Chondrocyte (in vitro differentiated cells): Measurements from ENCODE around the gene NDEL1. TPM values are rescaled to one million over a fixed set of nuclear protein-coding genes. Genes with fewer than 3 reads are reported as not detected.

ENCODE experiments used
- DNase-seq: peaks from one replicate; pipeline ENCODE4 v3.0.0; 2021; ENCODE audit warnings: mixed read lengths, low spot score
- H3K27ac Mint-ChIP-seq: one replicate; pipeline ENCODE4 v1.8.0; 2021; ENCODE audit warnings: mild to moderate bottlenecking, moderate library complexity, mixed read lengths; ENCODE audit not compliant: unreplicated experiment
- H3K27me3 Mint-ChIP-seq: 2 replicates; pipeline ENCODE4 v1.8.0; 2021; ENCODE audit warnings: low read depth, mixed read lengths
- H3K36me3 Mint-ChIP-seq: 2 replicates; pipeline ENCODE4 v1.8.0; 2021; ENCODE audit warnings: low read depth, mixed read lengths
- H3K4me1 Mint-ChIP-seq: 2 replicates; pipeline ENCODE4 v1.8.0; 2021; ENCODE audit warnings: low read depth, mild to moderate bottlenecking, mixed read lengths
- H3K4me3 Mint-ChIP-seq: one replicate; pipeline ENCODE4 v1.8.0; 2021; ENCODE audit warnings: mild to moderate bottlenecking, moderate library complexity, mixed read lengths; ENCODE audit not compliant: unreplicated experiment
- H3K9me3 Mint-ChIP-seq: 2 replicates; pipeline ENCODE4 v1.8.0; 2021; ENCODE audit warnings: low read depth, mixed read lengths
- CTCF ChIP-seq: fragments of 200-600 bp; sonication (generic); IDR thresholded peaks from 2 replicates; pipeline ENCODE4 v1.5.0; 2021; ENCODE audit warnings: antibody characterized with exemption, mild to moderate bottlenecking, moderate library complexity
- total RNA-seq: library from RNA; stranded (reverse); gene quantifications from 3 replicates; pipeline ENCODE4 v1.2.1, GENCODE V29; 2021

The NDEL1 gene
- total RNA-seq, 1 donor from 2014 or later = 112 TPM

DNA sequence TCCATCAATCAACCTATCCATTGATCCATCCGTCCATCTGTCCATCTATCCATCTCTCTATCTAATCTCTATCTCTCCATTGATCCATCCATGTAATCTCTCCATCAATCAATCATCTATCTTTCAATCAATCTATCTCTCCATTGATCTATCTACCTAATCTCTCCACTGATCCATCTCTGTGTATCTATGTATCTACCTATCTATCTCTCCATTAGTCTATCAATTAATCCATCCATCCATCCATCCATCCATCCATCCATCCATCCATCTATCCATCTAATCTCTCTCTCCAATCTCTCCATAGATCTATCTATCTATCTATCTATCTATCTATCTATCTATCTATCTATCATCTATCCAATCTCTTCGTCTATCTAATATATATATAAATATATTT is 34.6 kb upstream of the NDEL1 start:
- no peak for DNase-seq
- H3K36me3 Mint-ChIP-seq = no peaks in the 10 kb centered on the region
- no peaks in the 10 kb centered on the region for H3K9me3 Mint-ChIP-seq
- H3K4me1 Mint-ChIP-seq = no peaks in the 10 kb centered on the region
- H3K4me3 Mint-ChIP-seq = no peak overlapping the region
- H3K27ac Mint-ChIP-seq = no peak overlapping the region
- peaks cover 21% of the 10 kb centered on the region for H3K27me3 Mint-ChIP-seq
- TF ChIP-seq CTCF = no peak

DNA sequence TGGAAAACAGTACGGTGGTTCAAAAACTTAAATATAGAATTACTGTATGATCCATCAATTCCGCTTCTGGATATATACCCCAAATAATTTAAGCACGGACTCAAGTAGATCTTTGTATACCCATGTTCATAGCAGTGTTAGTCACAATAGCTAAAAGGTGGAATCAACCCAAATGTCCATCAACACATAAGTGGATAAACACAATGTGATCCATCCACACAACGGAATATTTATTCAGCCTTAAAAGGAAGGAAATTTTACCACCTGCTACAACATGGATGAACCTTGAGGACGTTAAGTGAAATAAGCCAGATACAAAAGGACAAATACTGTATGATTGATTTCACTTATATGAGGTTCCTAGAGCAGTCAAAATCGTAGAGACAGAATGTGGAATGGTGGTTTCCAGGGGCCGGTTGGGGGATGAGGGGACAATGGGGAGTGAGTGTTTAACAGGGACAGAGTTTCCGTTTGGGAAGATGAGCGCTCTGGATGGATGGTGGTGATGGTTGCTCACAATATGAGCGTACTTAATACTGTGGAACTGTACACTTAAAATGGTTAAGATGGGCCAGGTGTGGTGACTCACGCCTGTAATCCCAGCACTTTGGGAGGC is 32.7 kb upstream of the NDEL1 start:
- DNase-seq = no peak
- H3K4me3 Mint-ChIP-seq = no peak overlapping the region
- peaks cover 11% of the 10 kb centered on the region for H3K27me3 Mint-ChIP-seq
- H3K36me3 Mint-ChIP-seq = no peaks in the 10 kb centered on the region
- H3K4me1 Mint-ChIP-seq = no peaks in the 10 kb centered on the region
- no peak for TF ChIP-seq CTCF
- no peak overlapping the region for H3K27ac Mint-ChIP-seq
- H3K9me3 Mint-ChIP-seq = no peaks in the 10 kb centered on the region

DNA sequence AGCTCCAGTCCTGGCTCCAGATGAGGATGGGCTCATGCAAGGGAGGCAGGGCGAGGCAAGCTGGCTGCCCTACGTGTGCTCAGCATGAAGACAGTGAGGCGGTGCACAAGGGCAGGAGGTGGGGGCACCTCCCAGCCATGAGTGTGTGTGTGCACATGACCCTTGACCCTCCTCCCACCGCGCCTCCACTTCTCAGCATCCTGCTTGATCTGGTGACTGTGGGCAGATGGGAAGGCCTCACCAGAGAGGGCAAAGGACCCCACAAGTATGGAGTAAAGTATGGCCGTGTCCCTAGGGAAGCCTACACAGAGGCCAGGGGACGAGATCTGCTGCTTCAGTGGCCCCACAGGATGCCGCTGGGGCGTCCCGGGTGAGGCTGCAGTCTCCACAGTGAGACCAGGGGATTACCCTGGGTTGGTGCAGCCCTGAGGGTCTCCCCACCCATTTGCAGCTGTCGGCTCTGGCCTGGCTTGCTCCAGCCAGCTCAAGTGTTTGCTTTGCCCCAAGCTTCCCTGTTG is 30.1 kb upstream of the NDEL1 start:
- Mint-ChIP-seq H3K27ac (no peak overlapping the region), H3K36me3 (no peaks in the 10 kb centered on the region), H3K27me3 (peaks cover 9% of the 10 kb centered on the region), H3K4me1 (peaks cover 5% of the 10 kb centered on the region), H3K4me3 (no peak overlapping the region), H3K9me3 (no peaks in the 10 kb centered on the region)
- no peak for TF ChIP-seq CTCF
- no peak for DNase-seq

GRCh38 chr17:8406174-8406573 is 29.5 kb upstream of the NDEL1 start:
- Mint-ChIP-seq H3K4me3 (no peak overlapping the region), H3K27ac (no peak overlapping the region), H3K27me3 (peaks cover 5% of the 10 kb centered on the region), H3K36me3 (no peaks in the 10 kb centered on the region), H3K9me3 (no peaks in the 10 kb centered on the region), H3K4me1 (peaks cover 5% of the 10 kb centered on the region)
- no peak for DNase-seq
- no peak for TF ChIP-seq CTCF

DNA sequence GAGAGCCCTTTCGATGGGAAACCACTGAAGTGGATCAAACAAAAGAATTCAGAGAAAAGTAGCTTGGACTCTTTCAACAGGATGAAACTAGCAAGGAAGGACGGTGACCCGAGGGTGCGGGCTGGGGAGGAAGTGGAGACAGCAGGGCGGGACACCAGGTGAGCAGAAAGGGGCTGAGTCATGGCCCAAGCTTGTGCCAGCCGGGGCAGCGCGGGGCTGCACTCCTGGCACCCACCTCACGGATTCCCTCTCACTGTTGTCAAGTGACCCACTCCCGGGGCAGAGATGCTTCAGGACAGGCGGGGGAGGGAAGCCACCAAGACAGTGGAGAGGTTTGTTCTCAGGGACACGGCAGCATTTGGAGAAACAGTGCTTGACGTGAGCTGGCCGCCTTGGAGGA is 27.3 kb upstream of the NDEL1 start:
- no peak for TF ChIP-seq CTCF
- H3K36me3 Mint-ChIP-seq = no peaks in the 10 kb centered on the region
- H3K4me1 Mint-ChIP-seq = peaks cover 5% of the 10 kb centered on the region
- no peak for DNase-seq
- H3K9me3 Mint-ChIP-seq = no peaks in the 10 kb centered on the region
- peaks cover 5% of the 10 kb centered on the region for H3K27me3 Mint-ChIP-seq
- no peak overlapping the region for H3K4me3 Mint-ChIP-seq
- H3K27ac Mint-ChIP-seq = no peak overlapping the region
